ENCODE measurements around the gene DISC1.

Gene DISC1

GRCh38 chr1:231814021-231814420, 187.4 kb downstream of the DISC1 start:
- DNase-seq (ENCODE audit: low read depth) = no peak

DNA sequence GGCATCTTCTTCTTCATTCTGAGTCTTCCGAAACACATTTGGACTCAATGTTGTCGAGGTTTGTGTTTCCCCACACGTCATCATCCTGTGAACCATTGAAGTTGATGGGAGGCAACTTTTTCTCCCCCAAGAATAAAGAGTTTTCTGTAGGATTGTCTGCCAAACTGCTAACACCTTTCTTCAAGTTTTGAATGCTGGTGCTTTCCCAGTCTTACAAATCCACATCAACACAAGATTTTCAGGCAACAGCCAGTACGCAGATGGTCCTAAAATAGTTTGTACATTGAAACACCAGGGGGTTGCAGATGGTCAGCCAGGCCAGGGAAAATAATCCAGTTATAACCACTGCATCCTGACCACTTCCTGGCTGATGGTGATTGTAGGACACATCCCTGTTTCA, 187.9 kb downstream of the DISC1 start:
- DNase-seq (ENCODE audit: low read depth) = no peak

DNA sequence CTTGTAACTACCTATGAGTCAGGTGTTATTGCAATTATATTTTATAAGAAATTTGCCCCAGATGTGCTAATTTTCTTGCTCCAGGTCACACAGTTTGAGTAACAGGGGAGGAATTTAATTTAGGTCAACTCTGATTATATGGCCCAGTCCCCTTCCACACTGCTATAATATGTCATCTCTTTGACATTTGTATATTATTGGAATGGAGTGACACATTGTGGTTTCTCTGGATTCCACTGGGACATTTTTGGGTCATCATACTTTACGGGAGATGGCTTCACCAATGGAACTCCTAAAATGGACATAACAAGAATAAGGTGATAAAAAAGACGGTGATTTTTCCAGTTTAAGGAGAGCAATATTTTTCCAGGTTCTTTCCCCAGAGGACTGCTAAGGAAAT, 191.2 kb downstream of the DISC1 start:
- DNase-seq (ENCODE audit: low read depth) = no peak

- DNase-seq (ENCODE audit: low read depth) = no peak
Observed at GRCh38 chr1:231818337-231818736, 191.7 kb downstream of the DISC1 start.

GRCh38 chr1:231821281-231821680, 194.7 kb downstream of the DISC1 start:
- no peak for DNase-seq (ENCODE audit: low read depth)

GRCh38 chr1:231822041-231822440, 195.5 kb downstream of the DISC1 start:
- no peak for DNase-seq (ENCODE audit: low read depth)

DNA sequence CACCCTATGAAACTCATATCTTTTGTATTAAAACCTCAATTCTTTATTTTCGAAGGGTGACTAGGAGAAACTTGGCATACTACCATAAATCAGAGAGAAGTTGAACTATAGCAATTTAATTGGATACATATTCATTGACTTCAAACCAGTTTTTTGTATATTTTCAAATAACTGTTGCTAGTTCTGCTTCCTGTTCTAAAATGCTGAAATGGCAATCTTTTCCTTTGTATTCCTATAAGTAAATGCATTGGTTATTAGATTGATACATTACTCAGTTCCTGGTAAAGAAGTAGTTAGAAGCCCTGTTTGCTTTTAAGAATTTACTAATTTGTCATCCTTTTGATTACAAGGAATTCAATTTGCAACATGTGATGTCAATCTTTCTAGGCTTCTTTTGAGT, 200.0 kb downstream of the DISC1 start:
- no peak for DNase-seq (ENCODE audit: low read depth)

- DNase-seq (ENCODE audit: low read depth) = no peak
Observed at GRCh38 chr1:231827337-231828105, 200.9 kb downstream of the DISC1 start.

DNA sequence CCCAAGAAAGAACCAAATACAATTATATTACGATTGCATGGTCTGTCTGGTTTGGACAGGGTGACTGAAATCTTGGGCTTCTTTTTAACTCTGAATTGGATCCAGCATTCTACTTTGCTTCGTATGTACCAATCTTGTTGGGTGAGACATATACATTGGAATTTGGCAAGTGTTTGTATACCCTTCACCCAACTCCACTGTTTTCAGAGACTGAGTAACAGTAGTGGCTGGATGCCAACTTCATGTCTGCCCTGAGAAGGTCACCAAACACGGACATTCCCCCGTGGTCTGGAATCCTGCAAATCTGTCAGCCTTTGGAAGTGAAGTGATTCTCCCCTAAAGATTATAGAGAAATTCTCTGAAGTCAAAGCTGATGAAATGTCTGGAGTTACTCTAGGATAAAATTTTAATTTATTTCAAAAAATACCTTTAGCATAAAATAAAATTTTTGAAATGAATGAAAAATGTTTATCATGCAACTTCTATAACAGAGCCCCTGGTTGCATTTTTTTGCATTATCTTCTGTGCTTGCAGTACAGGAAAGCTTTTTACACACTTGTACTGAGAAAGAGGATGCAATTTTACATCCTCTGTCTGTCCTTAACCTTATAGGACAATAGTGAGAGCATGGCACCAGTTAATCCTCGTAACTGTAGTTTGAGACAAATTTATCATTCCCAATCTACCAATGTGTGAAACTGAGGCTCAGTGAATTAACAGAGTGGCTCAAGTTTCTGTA, 201.8 kb downstream of the DISC1 start:
- no peak for DNase-seq (ENCODE audit: low read depth)

GRCh38 chr1:231829332-231829731, 202.7 kb downstream of the DISC1 start:
- no peak for DNase-seq (ENCODE audit: low read depth)

- DNase-seq (ENCODE audit: low read depth) = no peak
Observed at GRCh38 chr1:231836227-231836893, 209.8 kb downstream of the DISC1 start.

- DNase-seq (ENCODE audit: low read depth) = no peak
Observed at GRCh38 chr1:231838521-231838920, 211.9 kb downstream of the DISC1 start.

DNA sequence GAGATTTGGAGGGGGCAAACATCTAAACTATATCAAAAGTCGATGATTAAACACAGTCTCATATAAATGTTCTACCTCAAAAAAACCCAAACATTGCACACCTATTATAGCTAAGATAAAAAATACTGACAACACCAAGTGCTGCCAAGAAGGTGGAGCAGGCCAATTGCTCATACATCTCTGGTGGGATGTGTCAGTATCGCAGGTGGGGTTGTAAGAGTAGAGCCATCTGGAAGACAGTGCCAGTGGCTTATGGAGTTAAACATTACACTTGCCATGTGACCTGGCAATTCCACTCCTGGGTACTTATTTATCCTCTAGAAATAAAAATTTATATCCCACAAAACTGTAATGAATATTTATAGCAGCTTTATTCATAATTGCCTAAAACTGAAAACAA, 213.4 kb downstream of the DISC1 start:
- no peak for DNase-seq (ENCODE audit: low read depth)

- DNase-seq (ENCODE audit: low read depth) = no peak
Observed at GRCh38 chr1:231841616-231842344, 215.2 kb downstream of the DISC1 start.

GRCh38 chr1:231842441-231842840, 215.9 kb downstream of the DISC1 start:
- no peak for DNase-seq (ENCODE audit: low read depth)

DNA sequence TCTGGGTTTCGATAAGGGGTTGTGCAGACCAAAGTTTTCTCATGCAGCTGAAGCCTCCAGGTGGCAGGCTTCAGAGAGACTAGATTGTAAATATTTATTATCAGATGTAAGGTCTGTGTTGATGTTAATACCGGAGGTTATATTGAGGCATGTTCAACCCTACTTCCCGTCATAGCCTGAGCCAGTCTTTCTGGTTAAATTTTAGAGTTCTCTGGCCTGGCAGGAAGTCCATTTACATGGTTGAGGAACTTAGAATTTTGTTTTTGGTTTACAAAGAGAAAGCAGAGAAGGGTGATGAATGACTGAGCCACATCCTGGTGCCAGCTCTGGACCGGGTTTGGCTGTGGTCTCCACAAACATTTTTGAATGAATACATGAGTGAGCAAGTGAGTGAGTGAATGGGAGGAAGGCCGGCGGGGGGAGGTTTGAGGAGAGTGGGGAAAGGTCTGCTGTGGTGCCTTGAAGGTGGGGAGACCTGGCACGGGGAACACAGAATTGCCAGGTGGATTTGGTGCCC, 218.5 kb downstream of the DISC1 start:
- DNase-seq (ENCODE audit: low read depth) = no peak

GRCh38 chr1:231847612-231848397, 221.2 kb downstream of the DISC1 start:
- no peak for DNase-seq (ENCODE audit: low read depth)

- DNase-seq (ENCODE audit: low read depth) = no peak
Observed at GRCh38 chr1:231849981-231850380, 223.4 kb downstream of the DISC1 start.

DNA sequence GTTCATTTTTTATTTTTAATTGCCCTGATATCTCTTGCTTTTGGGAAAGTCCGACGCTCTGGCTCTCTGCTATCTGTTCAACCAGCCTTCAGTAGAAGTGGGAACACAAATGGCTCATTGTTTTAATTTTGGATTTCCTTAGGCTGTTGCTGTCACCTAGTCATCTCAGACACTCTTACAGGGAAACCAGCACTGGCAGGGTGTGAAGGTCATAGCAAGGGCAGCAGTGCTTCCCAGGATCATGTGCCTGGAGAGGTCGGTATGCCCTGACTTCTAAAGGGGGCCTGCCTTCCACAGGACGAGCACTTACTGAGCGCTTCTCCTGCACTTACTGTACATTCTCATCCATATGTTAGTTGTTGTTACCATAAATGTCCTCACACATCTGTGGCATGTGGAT, 224.2 kb downstream of the DISC1 start:
- no peak for DNase-seq (ENCODE audit: low read depth)

GRCh38 chr1:231853588-231854207, 227.1 kb downstream of the DISC1 start:
- DNase-seq (ENCODE audit: low read depth) = no peak

DNA sequence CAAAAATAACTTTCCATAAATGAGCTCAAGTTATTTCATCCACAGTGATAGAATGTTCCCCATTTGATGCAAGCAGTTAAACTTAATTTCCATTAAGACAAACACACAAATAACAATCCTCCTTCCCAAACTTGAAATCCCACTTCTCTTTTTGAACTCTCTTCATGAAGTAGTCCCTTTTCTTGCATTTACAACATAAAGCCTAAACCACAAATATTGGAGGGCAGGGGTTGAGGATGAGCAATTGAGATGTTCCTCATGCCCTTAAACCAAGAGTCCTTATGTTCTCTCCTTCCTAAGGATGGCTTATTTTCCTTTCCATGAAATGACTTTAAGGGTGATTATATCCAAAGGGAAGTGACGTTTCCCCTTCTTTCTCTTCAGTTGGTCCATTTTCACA, 228.8 kb downstream of the DISC1 start:
- no peak for DNase-seq (ENCODE audit: low read depth)

Data from stimulated activated CD8-positive, alpha-beta memory T cell treated with anti-CD3 and anti-CD28 coated beads, Interleukin-12 subunit alpha, Interleukin-12 subunit beta, amount 100 ng/mL, for 4 hours (primary cell).